ENCODE data around the gene AXL. TPM values are rescaled to one million over a fixed set of nuclear protein-coding genes. Genes with fewer than 3 reads are reported as not detected.
A peak's percentile ranks its signal among the peaks of the same experiment; 100 is the strongest.

Gene AXL
- total RNA-seq, 1 donor from 2014 or later = 214 TPM

GRCh38 chr19:41232686-41233085 lies 13.7 kb downstream of the AXL start:
- Mint-ChIP-seq H3K9me3 (ENCODE audit: low read depth) (no peaks in the 10 kb centered on the region), H3K27me3 (ENCODE audit: low read depth) (no peaks in the 10 kb centered on the region), H3K4me3 (ENCODE audit: unreplicated experiment) (no peak overlapping the region), H3K27ac (ENCODE audit: unreplicated experiment) (no peak overlapping the region), H3K36me3 (ENCODE audit: low read depth) (peaks cover 13% of the 10 kb centered on the region), H3K4me1 (ENCODE audit: low read depth) (peaks cover 8% of the 10 kb centered on the region)
- DNase-seq (ENCODE audit: low spot score) = no peak
- TF ChIP-seq CTCF (IDR thresholded peaks at IDR 0.05) = no peak

GRCh38 chr19:41233748-41234240 lies 14.8 kb downstream of the AXL start:
- H3K9me3 Mint-ChIP-seq (ENCODE audit: low read depth) = no peaks in the 10 kb centered on the region
- H3K4me1 Mint-ChIP-seq (ENCODE audit: low read depth) = no peaks in the 10 kb centered on the region
- no peak for DNase-seq (ENCODE audit: low spot score)
- no peaks in the 10 kb centered on the region for H3K27me3 Mint-ChIP-seq (ENCODE audit: low read depth)
- no peak for TF ChIP-seq CTCF (IDR thresholded peaks at IDR 0.05)
- H3K36me3 Mint-ChIP-seq (ENCODE audit: low read depth) = peaks cover 20% of the 10 kb centered on the region
- H3K4me3 Mint-ChIP-seq (ENCODE audit: unreplicated experiment) = no peak overlapping the region
- H3K27ac Mint-ChIP-seq (ENCODE audit: unreplicated experiment) = no peak overlapping the region

GRCh38 chr19:41234512-41235168 lies 15.6 kb downstream of the AXL start:
- Mint-ChIP-seq H3K36me3 (ENCODE audit: low read depth) (peaks cover 22% of the 10 kb centered on the region), H3K4me1 (ENCODE audit: low read depth) (no peaks in the 10 kb centered on the region), H3K4me3 (ENCODE audit: unreplicated experiment) (no peak overlapping the region), H3K27me3 (ENCODE audit: low read depth) (no peaks in the 10 kb centered on the region), H3K9me3 (ENCODE audit: low read depth) (no peaks in the 10 kb centered on the region), H3K27ac (ENCODE audit: unreplicated experiment) (no peak overlapping the region)
- no peak for DNase-seq (ENCODE audit: low spot score)
- TF ChIP-seq CTCF (IDR thresholded peaks at IDR 0.05) = no peak

- TF ChIP-seq CTCF (IDR thresholded peaks at IDR 0.05) = no peak
- peaks cover 22% of the 10 kb centered on the region for H3K36me3 Mint-ChIP-seq (ENCODE audit: low read depth)
- no peaks in the 10 kb centered on the region for H3K27me3 Mint-ChIP-seq (ENCODE audit: low read depth)
- no peaks in the 10 kb centered on the region for H3K9me3 Mint-ChIP-seq (ENCODE audit: low read depth)
- no peaks in the 10 kb centered on the region for H3K4me1 Mint-ChIP-seq (ENCODE audit: low read depth)
- DNase-seq (ENCODE audit: low spot score) = no peak
- no peak overlapping the region for H3K27ac Mint-ChIP-seq (ENCODE audit: unreplicated experiment)
- no peak overlapping the region for H3K4me3 Mint-ChIP-seq (ENCODE audit: unreplicated experiment)
These were observed 16.5 kb downstream of the AXL start for GRCh38 chr19:41235480-41235879.

- H3K4me1 Mint-ChIP-seq (ENCODE audit: low read depth) = no peaks in the 10 kb centered on the region
- no peaks in the 10 kb centered on the region for H3K9me3 Mint-ChIP-seq (ENCODE audit: low read depth)
- peaks cover 19% of the 10 kb centered on the region for H3K36me3 Mint-ChIP-seq (ENCODE audit: low read depth)
- no peak for TF ChIP-seq CTCF (IDR thresholded peaks at IDR 0.05)
- peak overlapping the region; percentile 12 for H3K27ac Mint-ChIP-seq (ENCODE audit: unreplicated experiment)
- no peaks in the 10 kb centered on the region for H3K27me3 Mint-ChIP-seq (ENCODE audit: low read depth)
- H3K4me3 Mint-ChIP-seq (ENCODE audit: unreplicated experiment) = no peak overlapping the region
- DNase-seq (ENCODE audit: low spot score) = no peak
These were observed 19.2 kb downstream of the AXL start for GRCh38 chr19:41238244-41238643.
